ENCODE data around the gene PRSS53.

Gene PRSS53

DNA sequence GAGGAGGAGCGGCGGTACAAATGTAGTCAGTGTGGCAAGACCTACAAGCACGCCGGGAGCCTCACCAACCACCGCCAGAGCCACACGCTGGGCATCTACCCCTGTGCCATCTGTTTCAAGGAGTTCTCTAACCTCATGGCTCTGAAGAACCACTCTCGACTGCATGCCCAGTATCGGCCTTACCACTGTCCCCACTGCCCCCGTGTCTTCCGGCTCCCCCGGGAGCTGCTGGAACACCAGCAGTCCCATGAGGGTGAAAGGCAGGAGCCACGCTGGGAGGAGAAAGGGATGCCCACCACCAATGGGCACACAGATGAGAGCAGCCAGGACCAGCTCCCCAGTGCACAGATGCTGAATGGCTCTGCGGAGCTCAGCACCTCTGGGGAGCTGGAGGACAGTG lies 11.7 kb downstream of the PRSS53 start:
- no peak for DNase-seq

- DNase-seq: no peak
Observed at GRCh38 chr16:31076319-31076718, 12.4 kb downstream of the PRSS53 start.

GRCh38 chr16:31074814-31075183 lies 13.9 kb downstream of the PRSS53 start:
- no peak for DNase-seq

- peak; percentile 85 for DNase-seq
Observed at GRCh38 chr16:31073970-31074813, 14.6 kb downstream of the PRSS53 start, which contains the start of the genes ZNF646 and ZNF668. TSS of gene ZNF646 (plus strand) at chr16:31074422. CDS start at chr16:31076325, 1,903 bp downstream. TSS of gene ZNF668 (minus strand) at chr16:31074240. CDS start at chr16:31064459, 9,781 bp downstream.

- peak; percentile 39 for DNase-seq
Observed at GRCh38 chr16:31073142-31073969, 15.4 kb downstream of the PRSS53 start.

DNA sequence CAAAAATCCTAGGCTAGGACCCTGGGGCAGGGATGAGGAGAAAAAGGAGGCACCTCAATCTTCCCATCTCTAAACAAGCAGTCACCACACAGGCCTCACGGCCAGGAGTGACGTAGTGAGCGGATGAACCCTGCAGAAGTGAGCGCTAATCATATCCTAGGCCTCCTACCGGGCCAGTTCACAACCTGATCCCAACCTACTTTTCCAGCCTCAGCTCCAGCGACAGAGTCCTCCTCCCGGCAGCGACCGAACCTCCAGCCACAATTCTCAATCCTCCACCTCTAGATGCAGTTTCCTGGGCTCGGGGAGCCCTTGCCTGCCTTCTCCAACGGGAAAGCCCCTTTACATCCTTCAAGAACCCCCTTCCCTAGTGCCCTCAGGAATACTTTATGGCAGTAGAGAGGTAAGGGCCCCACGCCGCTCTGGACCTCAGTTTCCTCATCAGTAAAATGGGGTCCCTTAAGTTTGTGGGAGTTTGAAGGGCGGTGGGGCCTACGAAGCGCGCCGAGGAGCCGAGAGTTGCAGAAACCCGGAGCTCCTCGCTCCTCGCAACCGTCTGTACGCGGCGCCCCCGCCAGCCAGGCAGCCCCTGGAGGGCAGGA lies 16.1 kb downstream of the PRSS53 start:
- DNase-seq: no peak

- no peak for DNase-seq
Observed at GRCh38 chr16:31071861-31072260, 16.9 kb downstream of the PRSS53 start.

DNA sequence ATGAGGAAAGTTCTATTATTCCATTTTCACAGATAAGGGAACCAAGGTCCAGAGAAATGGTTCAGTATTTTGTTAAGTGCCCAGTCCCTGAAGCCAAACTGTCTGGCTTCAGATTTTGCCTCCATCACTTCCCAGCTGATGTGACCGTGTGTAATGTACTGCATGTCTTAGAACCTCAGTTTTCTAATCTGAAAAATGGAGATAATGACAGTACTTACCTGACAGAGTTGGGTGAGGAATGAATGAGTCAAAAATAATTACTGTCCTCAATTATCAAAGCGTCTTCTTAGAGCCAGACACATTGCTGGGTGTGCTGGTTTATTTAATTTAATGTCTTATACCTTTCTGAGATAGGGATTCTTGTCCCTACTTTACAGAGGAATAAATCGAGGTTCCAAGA lies 21.4 kb downstream of the PRSS53 start:
- DNase-seq: no peak

DNA sequence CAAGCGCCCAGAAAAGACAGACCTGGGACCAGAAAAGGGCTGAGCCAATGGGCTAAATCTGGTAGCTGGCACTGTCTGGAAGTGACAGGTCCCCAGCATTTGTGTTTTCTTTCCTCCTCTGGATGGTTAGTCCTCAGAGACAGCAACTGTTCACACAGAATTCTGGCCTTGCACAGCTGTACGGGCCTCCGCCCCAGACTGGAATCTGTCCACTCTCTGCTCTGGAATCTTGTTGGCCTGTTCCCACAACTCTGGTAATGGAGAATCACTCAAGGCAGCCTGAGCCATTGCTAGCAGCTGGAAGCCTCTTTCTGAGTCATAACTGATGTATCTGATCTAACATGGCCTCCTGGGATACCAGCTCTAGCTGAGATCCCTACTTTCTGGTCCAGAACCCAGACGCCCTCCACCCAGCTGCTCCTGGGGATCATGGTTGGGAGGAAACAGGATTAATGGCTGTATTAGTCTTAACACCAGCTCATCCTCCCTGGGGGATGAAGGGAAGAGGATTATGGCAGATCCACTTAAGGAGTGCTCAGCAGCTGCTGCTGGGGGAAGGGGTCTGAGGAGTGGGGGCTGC lies 23.8 kb downstream of the PRSS53 start:
- no peak for DNase-seq

DNA sequence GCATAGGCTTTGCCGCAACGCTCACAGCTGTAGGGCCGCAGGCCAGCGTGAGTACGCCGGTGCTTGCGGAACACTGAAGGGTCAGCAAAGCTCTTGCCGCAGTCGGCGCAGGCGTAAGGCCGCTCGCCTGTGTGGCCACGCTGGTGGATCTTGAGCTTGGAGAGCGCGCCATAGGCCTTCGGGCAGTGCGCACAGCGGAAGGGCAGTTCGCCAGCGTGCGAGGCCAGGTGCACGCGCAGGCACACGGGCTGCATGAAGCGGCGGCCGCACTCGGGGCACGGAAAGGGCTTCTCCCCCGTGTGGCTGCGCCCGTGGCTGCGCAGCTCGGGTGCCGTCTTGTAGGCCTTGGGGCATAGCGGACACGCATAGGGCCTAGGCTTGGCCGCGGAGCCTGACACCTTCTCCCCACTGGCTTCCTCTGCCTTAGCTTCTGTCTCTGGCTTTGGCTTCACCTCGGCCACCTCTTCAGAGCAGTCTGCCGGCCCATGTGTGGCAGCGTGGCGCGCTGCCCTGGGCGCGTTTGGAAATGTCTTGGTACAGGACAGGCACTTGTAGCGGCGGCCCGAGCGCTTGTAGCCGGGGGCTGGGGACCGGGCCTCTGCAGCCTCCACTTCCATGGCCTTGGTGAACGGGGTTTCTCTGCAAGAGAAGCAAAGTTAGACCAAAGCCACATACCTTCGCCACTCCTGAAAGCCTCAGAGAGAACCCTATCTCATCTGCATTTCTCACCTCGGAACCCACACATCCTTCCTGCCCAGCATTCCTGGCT lies 24.7 kb downstream of the PRSS53 start:
- no peak for DNase-seq

DNA sequence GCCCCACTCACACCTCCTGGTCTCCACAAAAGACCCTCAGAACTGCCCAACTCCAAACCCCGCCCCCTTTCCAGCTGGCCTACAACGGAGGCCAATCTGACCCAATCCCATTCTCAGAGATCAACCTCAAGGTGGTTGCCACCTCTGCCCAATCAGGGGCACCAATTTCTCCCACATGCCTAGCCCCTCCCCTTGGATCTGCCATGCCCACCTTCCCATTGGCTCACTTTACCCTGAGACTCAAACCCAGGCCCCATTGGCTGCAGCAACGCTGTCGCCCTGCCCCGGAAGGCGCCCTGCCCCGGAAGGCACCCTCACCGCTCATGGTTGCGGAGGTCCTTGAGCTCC lies 25.3 kb downstream of the PRSS53 start:
- DNase-seq: no peak

GRCh38 chr16:31061813-31062440 lies 26.8 kb downstream of the PRSS53 start:
- no peak for DNase-seq

DNA sequence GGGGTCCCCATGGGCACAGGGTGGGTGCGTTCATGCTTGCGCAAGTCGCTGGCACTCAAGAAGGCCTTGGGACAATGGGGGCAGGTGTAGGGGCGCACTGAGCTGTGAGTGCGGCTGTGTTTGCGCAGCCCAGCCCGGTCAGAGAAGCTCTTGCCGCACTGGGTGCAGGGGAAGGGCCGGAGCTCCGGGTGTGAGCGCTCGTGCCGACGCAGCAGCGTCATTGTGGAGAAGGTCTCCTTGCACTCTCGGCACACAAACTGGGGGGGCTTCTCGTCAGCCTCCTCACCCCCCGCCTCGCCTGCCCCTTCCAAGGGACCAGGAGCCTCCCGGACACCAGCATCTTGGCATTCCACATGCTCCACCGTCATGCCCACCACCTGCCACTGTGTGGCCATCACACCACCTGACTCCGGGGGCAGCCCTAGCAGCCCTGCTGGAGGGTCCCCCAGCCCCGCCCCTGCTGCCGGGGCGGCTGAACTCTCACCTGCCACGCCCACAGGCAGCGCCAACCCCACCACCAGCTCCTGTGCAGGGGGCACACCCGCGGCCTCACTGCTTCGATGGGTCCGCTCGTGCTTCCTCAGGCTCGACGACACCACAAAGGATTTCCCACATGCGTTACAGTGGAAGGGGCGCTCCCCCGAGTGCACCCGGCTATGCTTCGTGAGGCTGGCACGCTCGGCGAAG lies 27.5 kb downstream of the PRSS53 start:
- DNase-seq: no peak

- no peak for DNase-seq
Observed at GRCh38 chr16:31055613-31056012, 33.1 kb downstream of the PRSS53 start.

GRCh38 chr16:31052114-31052513 lies 36.6 kb downstream of the PRSS53 start:
- DNase-seq: no peak

GRCh38 chr16:31050280-31051030 lies 38.3 kb downstream of the PRSS53 start:
- DNase-seq: no peak

DNA sequence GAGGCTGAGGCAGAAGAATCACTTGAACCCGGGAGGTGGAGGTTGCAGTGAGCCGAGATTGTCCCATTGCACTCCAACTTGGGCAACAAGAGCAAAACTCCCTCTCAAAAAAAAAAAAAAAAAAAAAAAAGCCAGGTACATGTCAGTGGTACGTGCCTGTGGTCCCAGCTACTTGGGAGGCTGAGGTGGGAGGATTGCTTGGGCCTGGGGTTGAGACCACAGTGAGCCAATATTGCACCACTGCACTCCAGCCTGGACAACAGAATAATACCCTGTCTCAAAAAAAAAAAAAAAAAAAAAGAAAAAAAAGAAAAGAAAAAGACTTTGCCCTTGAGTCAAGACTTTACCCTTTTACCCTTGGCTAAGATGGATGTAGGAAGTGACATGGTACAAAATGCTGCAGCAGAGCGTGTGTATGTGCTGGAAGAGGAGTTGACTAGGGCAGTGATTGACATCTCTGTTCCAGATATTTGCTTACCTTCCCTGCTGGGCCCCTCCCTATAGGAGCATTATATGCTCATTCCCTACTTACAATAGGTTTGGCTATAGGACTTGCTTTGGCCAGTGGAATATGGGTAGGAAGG lies 44.8 kb downstream of the PRSS53 start:
- no peak for DNase-seq

GRCh38 chr16:31043352-31043751 lies 45.4 kb downstream of the PRSS53 start:
- no peak for DNase-seq

- no peak for DNase-seq
Observed at GRCh38 chr16:31042866-31043265, 45.9 kb downstream of the PRSS53 start.

DNA sequence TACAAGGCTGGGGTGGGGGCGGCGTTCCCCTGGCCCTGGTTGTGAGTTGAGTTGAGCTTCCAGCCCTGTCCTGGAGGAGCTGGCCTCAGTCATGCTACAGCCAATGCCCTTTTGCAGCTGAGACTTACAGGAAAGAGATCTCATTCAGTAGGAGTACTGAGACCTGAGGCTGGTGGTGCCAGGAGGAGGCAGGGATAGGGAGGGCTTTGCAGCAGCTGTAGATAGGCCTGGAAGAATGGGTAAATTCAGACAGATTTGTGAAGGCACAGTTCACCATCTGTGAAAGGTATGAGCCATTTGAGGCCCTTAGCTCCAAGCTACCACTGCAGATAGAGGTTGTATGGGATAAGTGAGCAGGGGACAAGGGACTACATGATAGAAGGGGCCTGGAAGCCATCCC lies 49.8 kb downstream of the PRSS53 start:
- DNase-seq: no peak
